ENCODE data around the gene LANCL3.
"Not testable (repeated sequence)": the region's sequence is repeated elsewhere in the genome, so short reads cannot be mapped to it uniquely, and the experiment has no call there.

Gene LANCL3

DNA sequence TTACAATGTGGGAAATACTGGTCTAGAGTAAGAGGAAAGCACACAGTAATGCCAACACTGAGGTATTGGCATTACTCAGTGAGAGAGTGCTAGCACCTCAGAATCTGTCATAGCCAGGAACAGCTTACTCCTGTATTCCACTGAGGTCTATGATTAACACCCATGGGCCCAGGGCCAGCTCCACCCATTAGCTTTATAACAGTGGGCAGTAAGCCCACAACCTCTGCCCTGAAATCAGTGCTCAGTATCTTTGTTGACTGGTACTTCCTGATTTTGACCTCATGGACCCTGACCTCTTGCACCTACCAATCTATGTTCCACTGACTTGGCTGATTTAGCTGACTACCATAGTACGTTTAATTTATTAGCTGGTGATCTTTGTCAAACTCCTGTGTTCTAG, 56.1 kb downstream of the LANCL3 start:
- Histone ChIP-seq H3K9ac (ENCODE audit: low read depth, low read length) (no peak overlapping the region), H3K4me3 (ENCODE audit: low read length) (no peak overlapping the region), H3K27me3 (ENCODE audit: insufficient read depth, low read length) (no peaks in the 10 kb centered on the region), H3K36me3 (ENCODE audit: insufficient read depth, low read depth, low read length) (no peaks in the 10 kb centered on the region), H3K9me3 (ENCODE audit: insufficient read depth, low read depth, low read length) (no peaks in the 10 kb centered on the region), H3K27ac (ENCODE audit: low read length) (no peak overlapping the region), H3K4me1 (ENCODE audit: insufficient read depth, low read length) (no peaks in the 10 kb centered on the region)

DNA sequence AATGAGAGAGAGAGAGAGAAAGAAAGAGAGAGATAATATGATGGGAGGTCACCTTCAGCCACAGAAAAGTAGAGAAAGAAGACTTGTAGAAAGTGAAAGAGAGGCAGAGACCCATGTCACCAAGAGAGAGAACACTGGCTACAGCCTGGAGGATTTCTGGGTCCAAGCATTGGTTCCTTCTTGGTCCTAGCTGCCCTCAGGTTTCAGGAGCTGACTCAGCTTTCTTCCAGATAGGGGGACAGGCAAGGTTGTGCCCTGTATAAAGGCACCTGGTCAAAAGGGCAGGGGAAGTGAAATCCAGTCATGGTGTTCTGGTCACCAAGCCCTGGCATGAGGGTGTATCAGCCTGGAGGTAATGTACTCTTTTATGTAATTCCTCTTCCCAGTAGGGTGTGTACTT, 66.6 kb downstream of the LANCL3 start:
- H3K27me3 ChIP-seq (ENCODE audit: insufficient read depth, low read length) = no peaks in the 10 kb centered on the region
- H3K9ac ChIP-seq (ENCODE audit: low read depth, low read length) = no peak overlapping the region

DNA sequence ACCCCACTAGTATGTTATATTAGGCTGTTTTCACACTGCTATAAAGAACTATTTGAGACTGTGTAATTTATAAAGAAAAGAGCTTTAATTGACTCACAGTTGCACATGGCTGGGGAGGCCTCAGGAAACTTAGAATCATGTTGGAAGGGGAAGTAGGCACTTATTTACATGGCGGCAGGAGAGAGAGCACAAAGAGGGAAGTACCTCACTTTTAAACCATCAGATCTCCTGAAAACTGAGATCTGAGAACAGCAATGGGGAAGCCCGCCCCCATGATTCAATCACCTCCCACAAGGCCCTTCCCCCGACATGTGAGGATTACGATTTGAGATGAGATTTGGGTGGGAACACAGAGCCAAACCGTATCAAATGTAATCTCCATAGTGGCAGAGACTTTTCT, 68.7 kb downstream of the LANCL3 start:
- no peaks in the 10 kb centered on the region for H3K27me3 ChIP-seq (ENCODE audit: insufficient read depth, low read length)

More for the DNA sequence above, 66.6 kb downstream of the LANCL3 start:
- Histone ChIP-seq H3K27ac (ENCODE audit: low read length) (no peak overlapping the region), H3K4me3 (ENCODE audit: low read length) (no peak overlapping the region), H3K9me3 (ENCODE audit: insufficient read depth, low read depth, low read length) (peaks cover 5% of the 10 kb centered on the region), H3K36me3 (ENCODE audit: insufficient read depth, low read depth, low read length) (no peaks in the 10 kb centered on the region), H3K4me1 (ENCODE audit: insufficient read depth, low read length) (no peaks in the 10 kb centered on the region)

DNA sequence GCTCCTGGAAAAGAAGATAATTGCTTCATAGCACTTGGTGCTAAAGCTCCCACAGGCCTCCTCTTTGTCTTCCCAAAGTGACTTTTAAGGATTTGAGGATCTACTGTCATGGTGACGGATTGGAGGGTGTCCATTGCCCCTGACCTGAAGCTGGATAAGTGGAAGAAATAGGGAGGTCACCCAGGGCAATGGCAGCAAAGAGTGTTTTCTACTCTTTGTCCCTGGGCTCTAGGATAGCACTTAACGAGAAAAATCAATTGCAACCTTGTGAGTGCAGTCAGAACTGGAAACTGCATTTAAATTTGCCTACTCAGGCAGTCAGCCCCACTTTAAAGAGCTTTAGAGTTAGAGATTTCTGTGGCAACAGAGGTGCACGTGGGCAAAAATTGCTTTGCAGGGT, 70.4 kb downstream of the LANCL3 start:
- no peaks in the 10 kb centered on the region for H3K36me3 ChIP-seq (ENCODE audit: insufficient read depth, low read depth, low read length)
- H3K27ac ChIP-seq (ENCODE audit: low read length) = no peak overlapping the region
- no peaks in the 10 kb centered on the region for H3K27me3 ChIP-seq (ENCODE audit: insufficient read depth, low read length)
- H3K4me3 ChIP-seq (ENCODE audit: low read length) = no peak overlapping the region
- no peaks in the 10 kb centered on the region for H3K4me1 ChIP-seq (ENCODE audit: insufficient read depth, low read length)
- no peak overlapping the region for H3K9ac ChIP-seq (ENCODE audit: low read depth, low read length)
- H3K9me3 ChIP-seq (ENCODE audit: insufficient read depth, low read depth, low read length) = no peaks in the 10 kb centered on the region

More for the DNA sequence above, 68.7 kb downstream of the LANCL3 start:
- Histone ChIP-seq H3K4me3 (ENCODE audit: low read length) (no peak overlapping the region), H3K27ac (ENCODE audit: low read length) (no peak overlapping the region), H3K9me3 (ENCODE audit: insufficient read depth, low read depth, low read length) (no peaks in the 10 kb centered on the region), H3K9ac (ENCODE audit: low read depth, low read length) (no peak overlapping the region), H3K36me3 (ENCODE audit: insufficient read depth, low read depth, low read length) (no peaks in the 10 kb centered on the region), H3K4me1 (ENCODE audit: insufficient read depth, low read length) (no peaks in the 10 kb centered on the region)

DNA sequence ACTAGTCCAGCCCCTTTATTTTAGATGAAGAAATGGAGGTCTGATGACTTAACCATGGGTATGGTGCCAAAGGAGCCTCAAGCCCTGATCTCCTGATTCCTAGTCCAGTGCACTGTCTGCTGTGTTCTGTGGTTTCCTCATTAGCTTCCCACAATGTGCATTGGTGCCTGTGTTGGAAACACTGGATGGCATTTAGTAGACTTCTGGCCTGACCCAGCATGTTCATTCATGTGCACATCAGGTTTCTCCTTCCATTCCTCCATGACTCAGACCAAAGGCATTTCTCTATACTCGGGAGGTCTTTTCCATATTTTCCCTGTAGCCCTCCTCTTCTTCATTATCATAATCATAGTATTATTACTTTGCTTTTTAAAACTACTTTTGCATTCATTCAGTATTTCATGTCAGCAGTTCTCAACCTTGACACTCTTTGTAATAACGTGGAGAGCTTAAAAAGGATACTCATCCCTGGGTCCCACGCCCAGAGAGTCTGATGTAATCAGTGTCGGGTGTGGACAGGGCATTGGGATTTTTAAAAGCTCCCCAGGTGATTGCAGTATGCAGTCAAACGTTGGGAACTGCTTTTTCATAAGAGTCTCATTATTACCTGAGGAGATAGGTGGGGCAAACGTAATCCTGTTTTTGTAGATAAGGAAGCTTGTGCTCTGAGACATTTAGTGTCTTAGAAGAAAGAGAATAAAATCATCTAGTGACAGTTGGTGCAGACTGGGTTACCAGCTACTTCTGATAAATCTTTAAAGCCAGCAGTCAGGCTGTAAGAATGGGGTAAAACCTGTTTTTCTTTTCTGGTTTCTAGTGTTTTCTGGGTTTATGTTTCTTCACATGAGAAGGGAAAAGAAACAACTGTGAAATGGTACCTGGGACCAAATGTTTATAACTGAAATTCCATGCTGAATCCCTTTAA, 73.2 kb downstream of the LANCL3 start:
- Histone ChIP-seq H3K9me3 (ENCODE audit: insufficient read depth, low read depth, low read length) (no peaks in the 10 kb centered on the region), H3K36me3 (ENCODE audit: insufficient read depth, low read depth, low read length) (no peaks in the 10 kb centered on the region), H3K4me3 (ENCODE audit: low read length) (no peak overlapping the region), H3K9ac (ENCODE audit: low read depth, low read length) (no peak overlapping the region), H3K27me3 (ENCODE audit: insufficient read depth, low read length) (no peaks in the 10 kb centered on the region), H3K27ac (ENCODE audit: low read length) (no peak overlapping the region), H3K4me1 (ENCODE audit: insufficient read depth, low read length) (no peaks in the 10 kb centered on the region)

DNA sequence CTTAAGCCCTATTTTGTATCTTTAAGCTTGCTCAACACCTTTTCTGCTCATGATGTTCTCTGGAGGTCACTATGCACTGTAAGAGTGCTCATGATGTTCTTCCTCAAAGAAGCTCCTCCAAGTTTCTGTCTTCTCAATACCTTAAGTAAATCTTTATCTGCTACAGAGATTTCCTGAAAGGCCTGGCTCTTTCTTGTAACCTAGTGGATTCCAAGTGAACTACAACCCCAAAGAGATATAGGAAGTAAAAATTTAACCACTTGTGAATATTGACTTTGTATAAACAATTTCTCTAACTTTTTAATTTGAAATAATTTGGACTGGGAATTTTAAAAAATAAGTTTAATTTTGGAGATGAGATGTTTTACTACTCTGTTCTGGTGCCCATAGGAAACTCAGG, 74.8 kb downstream of the LANCL3 start:
- no peak overlapping the region for H3K27ac ChIP-seq (ENCODE audit: low read length)
- H3K4me1 ChIP-seq (ENCODE audit: insufficient read depth, low read length) = no peaks in the 10 kb centered on the region
- H3K4me3 ChIP-seq (ENCODE audit: low read length) = no peak overlapping the region
- H3K27me3 ChIP-seq (ENCODE audit: insufficient read depth, low read length) = no peaks in the 10 kb centered on the region
- H3K9me3 ChIP-seq (ENCODE audit: insufficient read depth, low read depth, low read length) = no peaks in the 10 kb centered on the region
- H3K36me3 ChIP-seq (ENCODE audit: insufficient read depth, low read depth, low read length) = no peaks in the 10 kb centered on the region
- H3K9ac ChIP-seq (ENCODE audit: low read depth, low read length) = no peak overlapping the region

DNA sequence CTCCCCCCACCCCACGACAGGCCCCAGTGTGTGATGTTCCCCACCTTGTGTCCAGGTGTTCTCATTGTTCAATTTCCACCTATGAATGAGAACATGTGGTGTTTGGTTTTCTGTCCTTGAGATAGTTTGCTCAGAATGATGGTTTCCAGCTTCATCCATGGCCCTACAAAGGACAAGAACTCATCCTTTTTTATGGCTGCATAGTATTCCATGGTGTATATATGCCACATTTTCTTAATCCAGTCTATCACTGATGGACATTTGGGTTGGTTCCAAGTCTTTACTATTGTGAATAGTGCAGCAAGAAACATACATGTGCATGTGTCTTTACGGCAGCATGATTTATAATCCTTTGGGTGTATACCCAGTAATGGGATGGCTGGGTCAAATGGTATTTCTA, 79.4 kb downstream of the LANCL3 start:
- not testable (repeated sequence) for H3K9ac ChIP-seq (ENCODE audit: low read depth, low read length); H3K4me1 ChIP-seq (ENCODE audit: insufficient read depth, low read length); H3K27ac ChIP-seq (ENCODE audit: low read length); H3K27me3 ChIP-seq (ENCODE audit: insufficient read depth, low read length); H3K9me3 ChIP-seq (ENCODE audit: insufficient read depth, low read depth, low read length); H3K4me3 ChIP-seq (ENCODE audit: low read length); H3K36me3 ChIP-seq (ENCODE audit: insufficient read depth, low read depth, low read length)

DNA sequence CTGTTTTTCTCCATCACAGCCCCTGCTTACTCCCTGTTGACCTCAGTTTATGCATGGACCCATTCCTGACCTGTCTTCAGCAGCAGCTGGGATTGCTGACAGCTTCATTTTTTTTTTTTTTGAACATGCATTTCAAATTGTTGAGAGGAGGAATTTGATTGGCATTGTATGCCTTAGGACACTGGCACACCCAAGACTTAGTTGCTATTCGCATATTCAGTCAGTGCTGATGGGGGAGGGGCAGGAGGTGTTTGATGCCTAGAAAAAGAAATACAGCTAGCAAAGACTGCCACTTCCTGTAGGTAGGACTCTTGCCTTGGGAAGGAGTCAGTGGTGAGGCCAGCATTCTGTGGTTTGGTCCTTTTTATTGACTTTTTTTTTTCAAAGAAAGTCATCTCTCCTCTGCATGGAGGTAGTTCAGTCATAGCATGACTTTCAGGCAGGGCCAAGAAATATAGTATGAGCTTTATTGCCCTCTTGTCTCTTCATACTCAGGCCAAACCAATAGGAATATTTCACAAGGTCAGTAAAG, 80.5 kb downstream of the LANCL3 start:
- Histone ChIP-seq H3K36me3 (ENCODE audit: insufficient read depth, low read depth, low read length) (no peaks in the 10 kb centered on the region), H3K4me3 (ENCODE audit: low read length) (no peak overlapping the region), H3K9ac (ENCODE audit: low read depth, low read length) (no peak overlapping the region), H3K27me3 (ENCODE audit: insufficient read depth, low read length) (no peaks in the 10 kb centered on the region), H3K27ac (ENCODE audit: low read length) (no peak overlapping the region), H3K9me3 (ENCODE audit: insufficient read depth, low read depth, low read length) (no peaks in the 10 kb centered on the region), H3K4me1 (ENCODE audit: insufficient read depth, low read length) (no peaks in the 10 kb centered on the region)

DNA sequence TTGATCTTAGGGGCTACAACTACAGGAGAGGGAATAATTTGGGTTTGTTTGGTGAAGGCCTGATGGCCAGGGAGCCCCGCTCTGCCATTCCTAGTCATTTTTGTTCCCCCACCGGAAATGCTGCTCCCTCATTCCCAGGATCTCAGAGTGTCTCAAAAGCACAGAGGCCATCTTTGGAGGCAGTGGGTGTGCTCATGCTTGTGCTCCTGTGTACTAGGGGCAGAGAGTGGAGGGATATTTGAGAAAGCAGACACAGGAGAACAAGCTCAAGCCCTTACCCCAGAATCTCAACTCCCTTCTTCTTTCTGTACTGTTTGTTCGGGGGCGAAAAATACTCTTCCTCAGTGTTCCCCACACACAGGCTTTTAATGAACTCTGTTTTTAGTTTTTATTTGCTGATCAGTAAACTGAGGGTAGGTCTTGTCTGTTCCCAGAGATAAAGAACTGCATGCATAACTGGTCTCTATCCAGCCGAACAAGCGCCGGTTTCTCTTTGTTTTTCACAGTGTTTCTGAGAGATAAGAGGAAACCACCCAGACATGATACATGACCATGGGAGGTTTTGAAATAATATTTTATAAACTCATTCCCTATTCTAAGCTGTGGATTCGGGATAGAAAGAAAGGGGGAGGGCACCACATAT, 81.2 kb downstream of the LANCL3 start:
- Histone ChIP-seq H3K27ac (ENCODE audit: low read length) (no peak overlapping the region), H3K4me1 (ENCODE audit: insufficient read depth, low read length) (no peaks in the 10 kb centered on the region), H3K27me3 (ENCODE audit: insufficient read depth, low read length) (no peaks in the 10 kb centered on the region), H3K36me3 (ENCODE audit: insufficient read depth, low read depth, low read length) (no peaks in the 10 kb centered on the region), H3K4me3 (ENCODE audit: low read length) (no peak overlapping the region), H3K9ac (ENCODE audit: low read depth, low read length) (no peak overlapping the region), H3K9me3 (ENCODE audit: insufficient read depth, low read depth, low read length) (no peaks in the 10 kb centered on the region)

DNA sequence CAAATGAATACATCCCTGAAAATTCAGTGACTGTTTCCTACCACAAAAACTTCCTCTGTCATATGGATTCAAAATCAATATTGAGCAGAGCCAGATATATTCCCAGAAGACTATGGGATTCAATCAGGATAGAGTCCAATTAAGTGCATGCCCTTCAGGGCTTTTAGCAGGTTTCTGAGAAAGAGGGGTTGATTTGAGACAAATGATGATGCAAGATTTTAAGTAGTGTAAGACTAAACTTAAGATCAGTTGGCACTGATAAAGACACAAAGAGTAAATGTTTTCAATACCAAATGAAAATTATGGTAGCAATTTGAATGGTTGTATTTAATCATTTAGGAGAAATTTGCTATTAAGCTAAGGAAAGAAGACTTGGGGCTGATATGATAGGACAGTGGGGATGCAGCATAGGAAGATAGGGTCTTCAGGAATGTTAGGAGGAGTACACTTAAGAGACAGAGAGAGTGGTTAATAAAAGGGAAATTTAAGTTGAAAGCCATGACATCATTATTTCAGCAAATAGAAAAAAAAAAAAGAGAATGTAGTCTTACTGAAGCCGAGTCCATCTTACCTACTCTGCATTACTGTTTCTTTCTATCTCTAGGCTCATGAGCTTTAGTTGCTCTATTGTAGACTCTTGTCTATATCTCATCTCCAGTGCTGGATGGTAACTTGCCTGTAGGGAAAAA, 82.1 kb downstream of the LANCL3 start:
- Histone ChIP-seq H3K27ac (ENCODE audit: low read length) (no peak overlapping the region), H3K27me3 (ENCODE audit: insufficient read depth, low read length) (no peaks in the 10 kb centered on the region), H3K4me1 (ENCODE audit: insufficient read depth, low read length) (no peaks in the 10 kb centered on the region), H3K9me3 (ENCODE audit: insufficient read depth, low read depth, low read length) (no peaks in the 10 kb centered on the region), H3K9ac (ENCODE audit: low read depth, low read length) (no peak overlapping the region), H3K4me3 (ENCODE audit: low read length) (no peak overlapping the region), H3K36me3 (ENCODE audit: insufficient read depth, low read depth, low read length) (no peaks in the 10 kb centered on the region)

DNA sequence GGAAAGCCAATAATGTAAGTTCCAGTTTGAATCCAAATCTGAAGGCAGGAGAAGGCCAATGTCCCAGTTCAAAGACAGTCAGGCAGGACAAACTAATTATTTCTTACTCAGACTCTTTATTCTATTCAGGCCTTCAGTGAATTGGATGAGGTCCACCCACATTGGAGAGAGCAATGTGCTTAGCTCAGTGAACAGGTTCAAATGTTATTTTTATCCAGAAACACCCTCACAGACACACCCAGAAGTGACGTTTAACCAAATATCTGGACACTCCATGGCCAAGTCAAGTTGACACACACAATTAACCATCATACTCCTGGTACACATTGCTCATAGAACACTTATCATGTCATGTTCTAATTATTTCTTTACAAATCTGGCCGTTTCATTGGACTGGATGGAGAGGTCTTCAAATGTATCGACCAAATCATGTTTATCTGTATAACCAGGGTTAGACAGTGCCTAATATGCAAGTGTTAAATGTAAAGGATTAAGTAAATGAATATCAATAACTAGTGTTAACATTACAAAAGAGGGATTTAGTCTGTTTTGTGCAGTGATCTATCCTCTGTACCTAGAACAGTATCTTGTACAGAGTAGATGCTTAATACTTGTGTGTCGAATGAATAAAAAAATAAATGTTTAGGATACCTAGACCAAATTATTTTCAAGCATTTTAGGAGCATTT, 87.0 kb downstream of the LANCL3 start:
- Histone ChIP-seq H3K4me1 (ENCODE audit: insufficient read depth, low read length) (no peaks in the 10 kb centered on the region), H3K9me3 (ENCODE audit: insufficient read depth, low read depth, low read length) (no peaks in the 10 kb centered on the region), H3K27ac (ENCODE audit: low read length) (no peak overlapping the region), H3K27me3 (ENCODE audit: insufficient read depth, low read length) (no peaks in the 10 kb centered on the region), H3K36me3 (ENCODE audit: insufficient read depth, low read depth, low read length) (no peaks in the 10 kb centered on the region), H3K4me3 (ENCODE audit: low read length) (no peak overlapping the region), H3K9ac (ENCODE audit: low read depth, low read length) (no peak overlapping the region)

Measured in iPS-20b (cell line).